Measurements from ENCODE around the gene HEATR5A.
"Not testable (repeated sequence)": the region's sequence is repeated elsewhere in the genome, so short reads cannot be mapped to it uniquely, and the experiment has no call there.

The HEATR5A gene

DNA sequence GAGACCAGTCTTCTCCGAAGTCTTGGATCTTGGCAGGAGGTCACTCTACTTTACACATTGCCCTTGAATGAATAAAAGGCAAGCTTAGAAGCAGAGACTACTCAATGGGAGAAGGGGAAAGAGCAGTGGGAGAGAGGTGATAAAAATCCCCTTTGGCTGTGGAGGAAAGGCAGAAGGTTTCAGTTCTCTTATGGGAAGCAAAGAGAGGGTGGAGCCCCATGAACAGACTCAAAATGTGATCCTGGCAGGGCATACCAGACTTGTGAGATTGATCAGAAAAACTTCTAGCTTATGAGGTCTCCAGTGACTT lies 163.2 kb downstream of the HEATR5A start:
- DNase-seq (ENCODE audit: low read depth): no peak

DNA sequence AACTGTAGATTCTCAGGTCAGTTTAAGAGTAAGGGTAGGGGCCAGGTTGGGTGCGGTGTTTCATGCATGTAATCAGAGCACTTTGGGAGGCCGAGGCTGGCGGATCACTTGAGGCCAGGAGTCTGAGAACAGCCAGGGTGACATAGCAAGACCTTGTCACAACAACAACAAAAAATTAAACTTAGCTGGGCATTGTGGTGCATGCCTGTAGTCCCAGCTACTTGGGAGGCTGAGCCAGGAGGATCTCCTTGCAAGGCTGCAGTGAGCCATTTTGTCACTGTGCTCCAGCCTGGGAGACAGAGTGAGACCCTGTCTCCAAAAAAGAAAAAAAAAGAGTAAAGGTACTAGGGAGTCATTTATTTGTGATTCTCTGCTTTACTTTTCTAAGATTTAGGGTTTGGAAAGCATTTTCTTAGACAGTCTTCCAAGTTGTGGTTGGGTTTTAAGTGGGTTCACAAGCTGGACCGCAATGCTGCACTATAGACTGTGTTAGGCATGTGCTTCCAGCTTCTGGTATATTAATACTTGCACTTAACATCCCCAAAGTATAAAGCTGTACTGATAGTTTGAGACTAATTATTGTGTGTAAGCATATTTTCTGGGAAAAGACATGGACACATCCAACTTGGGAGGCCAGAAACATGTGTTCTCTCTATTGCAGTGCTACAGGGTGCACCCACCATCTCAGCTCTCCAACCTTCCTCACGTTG lies 163.7 kb downstream of the HEATR5A start:
- no peak for DNase-seq (ENCODE audit: low read depth)

- not testable (repeated sequence) for DNase-seq (ENCODE audit: low read depth)
Measured at GRCh38 chr14:31255918-31256317, 164.4 kb downstream of the HEATR5A start.

- DNase-seq (ENCODE audit: low read depth): no peak
Measured at GRCh38 chr14:31255286-31255685, 165.1 kb downstream of the HEATR5A start.

DNA sequence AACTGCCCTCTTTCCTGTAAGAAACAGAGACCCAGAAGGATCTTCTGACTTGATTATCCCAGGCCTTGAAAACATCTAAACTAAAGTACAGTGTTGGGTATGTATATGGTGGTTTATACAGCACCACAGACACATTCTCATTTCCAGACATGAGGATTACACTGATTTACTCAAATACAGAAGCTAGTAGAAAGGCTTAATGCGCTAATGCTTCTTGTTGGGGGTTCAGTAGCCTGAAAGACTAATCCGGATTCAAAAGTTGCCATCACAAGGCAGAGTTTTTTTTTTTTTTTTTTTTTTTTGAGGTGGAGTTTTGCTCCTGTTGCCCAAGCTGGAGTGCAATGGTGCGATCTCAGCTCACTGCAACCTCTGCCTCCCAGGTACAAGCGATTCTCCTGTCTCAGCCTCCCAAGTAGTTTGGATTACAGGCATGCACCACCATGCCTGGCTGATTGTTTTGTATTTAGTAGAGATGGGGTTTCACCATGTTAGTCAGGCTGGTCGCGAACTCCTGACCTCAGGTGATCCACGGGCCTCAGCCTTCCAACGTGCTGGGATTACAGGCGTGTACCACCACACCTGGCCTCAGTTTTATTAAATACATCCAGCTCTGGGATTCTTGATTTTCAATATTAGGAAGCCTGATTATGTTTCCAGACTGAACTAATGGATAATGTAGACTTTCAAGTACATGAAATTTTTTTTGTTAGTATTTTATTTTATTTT lies 166.4 kb downstream of the HEATR5A start:
- DNase-seq (ENCODE audit: low read depth): no peak

- no peak for DNase-seq (ENCODE audit: low read depth)
Measured at GRCh38 chr14:31252865-31253264, 167.5 kb downstream of the HEATR5A start.

DNA sequence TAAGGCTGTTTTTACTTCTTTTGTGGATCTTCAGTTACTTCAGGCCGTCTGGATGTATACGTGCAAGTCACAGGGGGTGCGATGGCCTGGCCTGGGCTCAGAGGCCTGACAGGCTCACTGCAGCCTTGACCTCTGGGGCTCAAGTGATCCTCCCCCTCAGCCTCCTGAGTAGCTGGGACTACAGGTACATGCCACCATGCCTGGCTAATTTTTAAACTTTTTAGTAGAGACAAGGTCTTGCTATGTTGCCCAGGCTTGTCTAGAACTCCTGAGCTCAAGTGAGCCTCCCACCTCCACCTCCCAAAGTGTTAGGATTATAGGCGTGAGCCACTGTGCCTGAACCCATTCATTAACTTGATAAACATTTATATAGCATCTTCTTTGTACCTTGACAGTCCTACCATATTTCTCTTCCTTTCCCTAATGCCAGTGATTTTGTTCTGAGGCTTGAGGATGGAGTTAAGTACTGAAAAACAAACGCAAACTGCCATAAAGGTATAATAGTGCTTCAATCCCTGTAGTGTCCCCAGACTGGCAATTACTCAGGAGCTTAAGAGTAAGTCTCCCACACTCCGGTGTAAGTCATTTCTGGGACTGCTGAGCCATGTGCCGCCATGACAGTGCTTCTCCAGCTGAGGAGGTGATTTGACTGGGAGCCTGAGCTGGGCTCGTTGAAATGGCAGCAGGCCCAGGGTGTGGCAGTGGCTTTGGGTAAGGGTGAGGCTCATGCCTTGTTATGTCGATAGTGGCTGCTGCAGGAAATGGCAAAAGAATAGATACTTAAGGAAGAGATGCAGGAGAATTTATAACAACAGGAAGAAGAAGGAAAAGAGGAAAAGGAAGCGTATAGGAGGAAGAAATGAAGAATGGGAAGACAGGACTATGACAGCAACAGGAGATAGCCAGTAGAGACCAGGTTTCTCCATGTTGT lies 169.1 kb downstream of the HEATR5A start:
- no peak for DNase-seq (ENCODE audit: low read depth)

- no peak for DNase-seq (ENCODE audit: low read depth)
Measured at GRCh38 chr14:31244626-31245025, 175.7 kb downstream of the HEATR5A start.

- DNase-seq (ENCODE audit: low read depth): no peak
Measured at GRCh38 chr14:31243860-31244259, 176.5 kb downstream of the HEATR5A start.

- peak; percentile 65 for DNase-seq (ENCODE audit: low read depth)
Measured at GRCh38 chr14:31242161-31242940, 178.0 kb downstream of the HEATR5A start.

Data from EH (cell line).